ENCODE results near the gene HPF1. TPM values are rescaled to one million over a fixed set of nuclear protein-coding genes. Genes with fewer than 3 reads are reported as not detected.

The HPF1 gene
- total and polyA plus RNA-seq, 2 of the 8 experiments (the other 6 are each of a cell fraction or from before 2014, with no cell fraction given), result 14.1 to 32.5 TPM

- TF ChIP-seq, protein P1, sequence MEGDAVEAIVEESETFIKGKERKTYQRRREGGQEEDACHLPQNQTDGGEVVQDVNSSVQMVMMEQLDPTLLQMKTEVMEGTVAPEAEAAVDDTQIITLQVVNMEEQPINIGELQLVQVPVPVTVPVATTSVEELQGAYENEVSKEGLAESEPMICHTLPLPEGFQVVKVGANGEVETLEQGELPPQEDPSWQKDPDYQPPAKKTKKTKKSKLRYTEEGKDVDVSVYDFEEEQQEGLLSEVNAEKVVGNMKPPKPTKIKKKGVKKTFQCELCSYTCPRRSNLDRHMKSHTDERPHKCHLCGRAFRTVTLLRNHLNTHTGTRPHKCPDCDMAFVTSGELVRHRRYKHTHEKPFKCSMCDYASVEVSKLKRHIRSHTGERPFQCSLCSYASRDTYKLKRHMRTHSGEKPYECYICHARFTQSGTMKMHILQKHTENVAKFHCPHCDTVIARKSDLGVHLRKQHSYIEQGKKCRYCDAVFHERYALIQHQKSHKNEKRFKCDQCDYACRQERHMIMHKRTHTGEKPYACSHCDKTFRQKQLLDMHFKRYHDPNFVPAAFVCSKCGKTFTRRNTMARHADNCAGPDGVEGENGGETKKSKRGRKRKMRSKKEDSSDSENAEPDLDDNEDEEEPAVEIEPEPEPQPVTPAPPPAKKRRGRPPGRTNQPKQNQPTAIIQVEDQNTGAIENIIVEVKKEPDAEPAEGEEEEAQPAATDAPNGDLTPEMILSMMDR (IDR thresholded peaks at IDR 0.05; ENCODE audit: control extremely low read depth in 1 of 3, insufficient read depth in 1 of 3, low read depth in 1 of 3, low read length in 3 of 3), result peak in 1 of 3 experiments; percentile 13; a peak in 2 of 4 replicates
- TF ChIP-seq SAP30 (IDR thresholded peaks at IDR 0.05; ENCODE audit: insufficient read depth, insufficient replicate concordance, low read length) (no peak), TEAD4 (IDR thresholded peaks at IDR 0.05; ENCODE audit: low read depth, low read length) (no peak), SP2 (IDR thresholded peaks at IDR 0.05; ENCODE audit: low read length) (no peak), RAD21 (IDR thresholded peaks at IDR 0.05 in 1 of 2, conservative IDR thresholded peaks at IDR 0.05 in 1 of 2; ENCODE audit: low read depth in 2 of 2, low read length in 2 of 2) (peak; percentile 5 to 29; a peak in 3 of 4 replicates), CBX8 (IDR thresholded peaks at IDR 0.05; ENCODE audit: borderline replicate concordance, low read depth, low read length) (no peak), KDM4A (IDR thresholded peaks at IDR 0.05; ENCODE audit: low read depth, low read length, severe bottlenecking) (no peak), BACH1 (IDR thresholded peaks at IDR 0.05; ENCODE audit: low read length) (no peak)
Observed at GRCh38 chr4:169791527-169792156, 33.9 kb upstream of the HPF1 start (continued).
